Neural progenitor cell (in vitro differentiated cells): ENCODE data around the gene ANKS1B. TPM values are rescaled to one million over a fixed set of nuclear protein-coding genes. Genes with fewer than 3 reads are reported as not detected.

Source experiments
- DNase-seq: peaks from one replicate; pipeline ENCODE4 v3.0.0-alpha.2; 2016; ENCODE audit warnings: low spot score
- H2AFZ ChIP-seq: fragments of 200-600 bp; sonication (generic); replicated peaks from 2 replicates; pipeline ENCODE4 v1.6.1; 2016; ENCODE audit warnings: antibody characterized with exemption
- H3F3A ChIP-seq: fragments of 200-600 bp; sonication (generic); 2 replicates; pipeline ENCODE4 v1.6.1; 2016; ENCODE audit warnings: antibody characterized with exemption, low read depth
- H3K27ac ChIP-seq: fragments of 200-600 bp; sonication (generic); 2 replicates; pipeline ENCODE4 v1.5.1; 2016; ENCODE audit warnings: mild to moderate bottlenecking
- H3K27me3 ChIP-seq: fragments of 200-600 bp; sonication (generic); 2 replicates; pipeline ENCODE4 v1.6.1; 2016; ENCODE audit warnings: mild to moderate bottlenecking, moderate library complexity
- H3K36me3 ChIP-seq: fragments of 200-600 bp; sonication (generic); 2 replicates; pipeline ENCODE4 v1.5.1; 2016
- H3K4me1 ChIP-seq: fragments of 200-600 bp; sonication (generic); 2 replicates; pipeline ENCODE4 v1.6.1; 2016; ENCODE audit warnings: mixed run types
- H3K4me2 ChIP-seq: fragments of 200-600 bp; sonication (generic); 2 replicates; pipeline ENCODE4 v1.6.1; 2016
- H3K4me3 ChIP-seq: fragments of 200-600 bp; sonication (generic); 2 replicates; pipeline ENCODE4 v1.5.1; 2016
- H3K79me2 ChIP-seq: fragments of 200-600 bp; sonication (generic); 2 replicates; pipeline ENCODE4 v1.6.1; 2016; ENCODE audit warnings: low read depth
- H3K9ac ChIP-seq: fragments of 200-600 bp; sonication (generic); 2 replicates; pipeline ENCODE4 v1.6.1; 2016
- H3K9me3 ChIP-seq: fragments of 200-600 bp; sonication (generic); 2 replicates; pipeline ENCODE4 v1.5.1; 2016; ENCODE audit warnings: low read depth
- H4K20me1 ChIP-seq: fragments of 200-600 bp; sonication (generic); 2 replicates; pipeline ENCODE4 v1.6.1; 2016; ENCODE audit warnings: low read depth
- H3K27ac Mint-ChIP-seq: 3 replicates; pipeline ENCODE4 v1.8.0; 2021; ENCODE audit warnings: mixed read lengths
- H3K27me3 Mint-ChIP-seq: 2 replicates; pipeline ENCODE4 v1.8.0; 2022; ENCODE audit warnings: low read depth, mild to moderate bottlenecking, inconsistent platforms, moderate library complexity, mixed read lengths; ENCODE audit not compliant: insufficient read depth
- H3K36me3 Mint-ChIP-seq: 3 replicates; pipeline ENCODE4 v1.8.0; 2021; ENCODE audit warnings: mixed read lengths
- H3K4me1 Mint-ChIP-seq: 3 replicates; pipeline ENCODE4 v1.8.0; 2021; ENCODE audit warnings: mixed read lengths
- H3K4me3 Mint-ChIP-seq: 3 replicates; pipeline ENCODE4 v1.8.0; 2021; ENCODE audit warnings: mild to moderate bottlenecking, moderate library complexity, mixed read lengths
- H3K9me3 Mint-ChIP-seq: 3 replicates; pipeline ENCODE4 v1.8.0; 2020; ENCODE audit warnings: mixed read lengths
- EZH2 ChIP-seq: fragments of 200-600 bp; sonication (generic); IDR thresholded peaks from 2 replicates; pipeline ENCODE4 v1.6.1; 2017; ENCODE audit warnings: antibody characterized with exemption, mild to moderate bottlenecking, moderate library complexity
- EZH2phosphoT487 ChIP-seq: fragments of 200-600 bp; sonication (generic); IDR thresholded peaks from 2 replicates; pipeline ENCODE4 v1.6.1; 2017; ENCODE audit warnings: antibody characterized with exemption
- total RNA-seq: library from RNA; depleted of rRNA; stranded (reverse); fragments of >200 nt; gene quantifications from 2 replicates; pipeline ENCODE4 v1.2.3, GENCODE V29; 2015; ENCODE audit warnings: low replicate concordance
- TF ChIP-seq, protein P1 (sequence below): fragments of 200-600 bp; sonication (generic); IDR thresholded peaks from 2 replicates; pipeline ENCODE4 v1.5.1; 2017; ENCODE audit warnings: antibody characterized with exemption, mild to moderate bottlenecking

ANKS1B gene
- total RNA-seq, 1 donor from 2014 or later: 7.9 TPM

DNA sequence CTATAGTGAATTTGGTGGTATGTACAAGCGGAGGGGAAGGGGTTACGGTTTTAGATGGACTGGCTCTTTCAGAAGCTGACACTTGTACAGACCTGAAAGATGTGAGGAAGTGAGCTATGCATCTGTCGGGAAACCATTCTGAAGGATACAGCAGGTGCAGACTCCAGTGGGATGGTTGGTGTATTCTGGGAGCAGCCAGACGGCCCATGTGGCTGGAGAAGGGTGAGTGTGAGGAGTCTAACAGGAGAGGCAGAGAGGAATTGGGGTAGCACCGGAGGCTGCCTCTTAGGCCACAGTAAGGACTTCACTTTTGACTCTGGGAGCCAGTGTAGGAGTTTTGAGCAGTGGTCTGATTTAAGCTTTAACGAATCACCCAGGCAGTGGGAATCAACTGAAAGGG lies 1248.9 kb downstream of the ANKS1B start:
- peaks cover 2% of the 10 kb centered on the region for H4K20me1 ChIP-seq
- no peak overlapping the region for H2AFZ ChIP-seq
- H3K4me1 Mint-ChIP-seq: peaks cover 10% of the 10 kb centered on the region
- no peaks in the 10 kb centered on the region for H3K79me2 ChIP-seq
- H3K4me2 ChIP-seq: no peak overlapping the region
- no peak overlapping the region for H3K4me3 Mint-ChIP-seq
- H3K4me1 ChIP-seq: peaks cover 16% of the 10 kb centered on the region
- peaks cover 8% of the 10 kb centered on the region for H3K36me3 Mint-ChIP-seq
- no peaks in the 10 kb centered on the region for H3K27me3 Mint-ChIP-seq
- no peaks in the 10 kb centered on the region for H3K27me3 ChIP-seq
- H3F3A ChIP-seq: peaks cover 11% of the 10 kb centered on the region
- H3K9ac ChIP-seq: no peak overlapping the region
- no peaks in the 10 kb centered on the region for H3K36me3 ChIP-seq
- no peak overlapping the region for H3K4me3 ChIP-seq
- no peaks in the 10 kb centered on the region for H3K9me3 Mint-ChIP-seq
- no peak overlapping the region for H3K27ac ChIP-seq
- H3K9me3 ChIP-seq: no peaks in the 10 kb centered on the region
- TF ChIP-seq EZH2: no peak
- TF ChIP-seq EZH2phosphoT487: no peak
- TF ChIP-seq, protein P1, sequence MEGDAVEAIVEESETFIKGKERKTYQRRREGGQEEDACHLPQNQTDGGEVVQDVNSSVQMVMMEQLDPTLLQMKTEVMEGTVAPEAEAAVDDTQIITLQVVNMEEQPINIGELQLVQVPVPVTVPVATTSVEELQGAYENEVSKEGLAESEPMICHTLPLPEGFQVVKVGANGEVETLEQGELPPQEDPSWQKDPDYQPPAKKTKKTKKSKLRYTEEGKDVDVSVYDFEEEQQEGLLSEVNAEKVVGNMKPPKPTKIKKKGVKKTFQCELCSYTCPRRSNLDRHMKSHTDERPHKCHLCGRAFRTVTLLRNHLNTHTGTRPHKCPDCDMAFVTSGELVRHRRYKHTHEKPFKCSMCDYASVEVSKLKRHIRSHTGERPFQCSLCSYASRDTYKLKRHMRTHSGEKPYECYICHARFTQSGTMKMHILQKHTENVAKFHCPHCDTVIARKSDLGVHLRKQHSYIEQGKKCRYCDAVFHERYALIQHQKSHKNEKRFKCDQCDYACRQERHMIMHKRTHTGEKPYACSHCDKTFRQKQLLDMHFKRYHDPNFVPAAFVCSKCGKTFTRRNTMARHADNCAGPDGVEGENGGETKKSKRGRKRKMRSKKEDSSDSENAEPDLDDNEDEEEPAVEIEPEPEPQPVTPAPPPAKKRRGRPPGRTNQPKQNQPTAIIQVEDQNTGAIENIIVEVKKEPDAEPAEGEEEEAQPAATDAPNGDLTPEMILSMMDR: no peak
- DNase-seq: no peak
- no peak overlapping the region for H3K27ac Mint-ChIP-seq

DNA sequence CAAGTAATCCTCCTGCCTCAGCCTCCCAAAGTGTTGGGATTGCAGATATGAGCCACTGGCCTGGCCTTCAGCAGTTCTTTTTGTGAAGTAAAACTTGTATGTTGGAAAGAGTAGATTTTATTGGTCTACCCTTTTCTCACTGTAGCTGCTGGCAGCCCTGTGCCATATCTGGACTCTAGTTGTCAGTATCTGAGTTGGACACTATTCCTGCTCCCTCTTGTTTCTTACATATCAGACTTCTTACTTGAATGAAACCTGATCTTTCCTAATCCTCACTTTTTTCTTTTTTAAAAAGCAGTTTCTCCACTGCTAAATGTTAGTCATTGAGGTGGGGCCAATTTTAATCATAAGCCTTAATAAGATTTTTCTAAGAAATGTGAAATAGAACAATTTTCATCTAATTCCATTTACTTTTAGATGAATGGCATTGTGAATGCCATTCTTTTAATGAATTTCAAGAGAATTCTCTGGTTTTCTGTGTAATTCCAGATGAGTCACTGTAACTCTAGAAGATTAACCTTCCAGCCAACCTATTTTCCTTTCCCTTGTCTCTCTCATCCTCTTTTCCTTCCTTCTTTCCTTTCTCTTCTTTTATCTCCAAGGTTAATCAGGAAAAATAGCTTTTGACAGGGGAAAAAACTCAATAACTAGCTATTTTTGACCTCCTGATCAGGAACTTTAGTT lies 1250.9 kb downstream of the ANKS1B start:
- H3K27ac Mint-ChIP-seq: no peak overlapping the region
- Histone ChIP-seq H3K9me3 (no peaks in the 10 kb centered on the region), H3K4me1 (peaks cover 16% of the 10 kb centered on the region)

DNA sequence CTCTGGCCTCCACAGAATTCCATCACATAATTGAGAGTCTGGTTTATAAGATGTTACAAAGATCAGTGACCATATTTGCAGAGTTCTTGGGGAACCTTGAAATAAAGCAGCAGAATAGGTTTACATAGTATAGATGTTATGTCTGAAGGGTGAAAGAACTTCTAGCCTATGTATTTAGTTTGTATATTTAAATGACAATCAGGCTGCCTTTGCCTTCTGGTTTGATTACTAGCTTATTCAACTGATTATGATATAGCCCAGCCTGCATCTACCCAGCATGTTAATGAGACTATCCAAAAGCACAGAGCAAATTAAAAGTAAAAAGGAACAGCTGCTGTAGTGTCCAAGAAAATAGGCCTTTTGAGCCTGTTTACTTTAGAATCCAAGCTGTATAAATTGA lies 1254.3 kb downstream of the ANKS1B start:
- H3K27me3 ChIP-seq: no peaks in the 10 kb centered on the region
- DNase-seq: no peak
- peaks cover 3% of the 10 kb centered on the region for H3F3A ChIP-seq
- H3K4me3 Mint-ChIP-seq: no peak overlapping the region
- H3K36me3 ChIP-seq: peaks cover 12% of the 10 kb centered on the region
- no peak overlapping the region for H3K27ac ChIP-seq
- no peak overlapping the region for H3K27ac Mint-ChIP-seq
- no peak for TF ChIP-seq EZH2
- TF ChIP-seq, protein P1: no peak
- TF ChIP-seq EZH2phosphoT487: no peak
- H3K9ac ChIP-seq: no peak overlapping the region
- no peaks in the 10 kb centered on the region for H3K27me3 Mint-ChIP-seq
- no peak overlapping the region for H2AFZ ChIP-seq
- H3K36me3 Mint-ChIP-seq: peaks cover 16% of the 10 kb centered on the region
- no peak overlapping the region for H3K4me3 ChIP-seq
- no peaks in the 10 kb centered on the region for H4K20me1 ChIP-seq
- no peaks in the 10 kb centered on the region for H3K4me1 ChIP-seq
- no peaks in the 10 kb centered on the region for H3K9me3 Mint-ChIP-seq
- H3K79me2 ChIP-seq: no peaks in the 10 kb centered on the region
- no peaks in the 10 kb centered on the region for H3K9me3 ChIP-seq
- H3K4me2 ChIP-seq: no peak overlapping the region
- H3K4me1 Mint-ChIP-seq: peaks cover 2% of the 10 kb centered on the region

More for the DNA sequence above, 1250.9 kb downstream of the ANKS1B start:
- Mint-ChIP-seq H3K4me3 (no peak overlapping the region), H3K4me1 (peaks cover 10% of the 10 kb centered on the region), H3K9me3 (no peaks in the 10 kb centered on the region), H3K36me3 (peaks cover 18% of the 10 kb centered on the region), H3K27me3 (no peaks in the 10 kb centered on the region)
- TF ChIP-seq EZH2phosphoT487: no peak
- TF ChIP-seq, protein P1: no peak
- no peak for TF ChIP-seq EZH2
- Histone ChIP-seq H3K4me2 (no peak overlapping the region), H3K27ac (no peak overlapping the region), H3F3A (peaks cover 11% of the 10 kb centered on the region), H3K9ac (no peak overlapping the region), H3K27me3 (no peaks in the 10 kb centered on the region), H2AFZ (no peak overlapping the region), H3K79me2 (no peaks in the 10 kb centered on the region), H3K36me3 (no peaks in the 10 kb centered on the region), H3K4me3 (no peak overlapping the region), H4K20me1 (peaks cover 2% of the 10 kb centered on the region)
- no peak for DNase-seq
